Measurements from ENCODE around the gene CLMN.

DNA sequence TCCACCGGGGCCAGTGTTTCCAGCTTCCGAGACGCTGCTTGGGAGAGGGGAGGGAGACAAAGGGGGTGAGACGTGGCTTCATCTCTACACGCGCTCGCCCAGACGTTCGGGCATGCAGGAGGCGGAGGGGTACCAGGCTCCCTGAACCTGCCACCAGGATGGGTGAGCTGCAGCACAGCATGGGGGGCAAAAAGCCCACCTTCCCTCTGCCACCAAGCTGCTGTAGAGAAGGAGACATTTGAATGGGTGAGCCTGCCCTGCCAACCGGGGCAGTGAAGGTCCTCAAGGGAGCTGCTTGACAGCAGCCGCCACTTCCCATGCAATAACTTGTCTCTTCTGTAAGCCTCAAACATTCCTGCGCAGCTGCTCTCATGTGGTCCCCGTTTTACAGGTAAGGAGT is 83.9 kb downstream of the CLMN start:
- TF ChIP-seq CTCF (IDR thresholded peaks at IDR 0.05; ENCODE audit: insufficient read depth, low read length) (no peak), POLR2AphosphoS5 (IDR thresholded peaks at IDR 0.05; ENCODE audit: low read depth) (no peak)
